ENCODE data around the gene CRBN.

The CRBN gene

GRCh38 chr3:3109407-3110298, 69.8 kb downstream of the CRBN start:
- DNase-seq, result no peak

DNA sequence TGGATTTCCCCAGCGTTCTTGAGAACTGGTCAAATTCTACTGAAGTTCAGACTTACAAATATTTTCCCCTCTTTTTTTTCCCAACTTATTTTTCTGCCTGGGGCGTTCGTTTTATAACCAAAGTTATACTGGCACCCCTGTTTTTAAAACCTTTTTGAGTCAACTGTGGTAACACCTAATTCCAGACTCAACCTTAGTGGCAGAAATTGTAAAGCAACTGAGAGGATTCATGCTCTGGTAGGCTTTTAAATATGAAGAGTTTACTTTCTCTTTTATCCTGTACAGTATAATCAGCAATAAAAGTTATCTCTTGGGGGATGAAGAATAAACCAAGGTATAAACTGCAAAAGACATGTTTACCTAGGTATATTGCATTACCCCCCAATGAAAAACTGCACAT, 71.6 kb downstream of the CRBN start:
- no peak for DNase-seq

DNA sequence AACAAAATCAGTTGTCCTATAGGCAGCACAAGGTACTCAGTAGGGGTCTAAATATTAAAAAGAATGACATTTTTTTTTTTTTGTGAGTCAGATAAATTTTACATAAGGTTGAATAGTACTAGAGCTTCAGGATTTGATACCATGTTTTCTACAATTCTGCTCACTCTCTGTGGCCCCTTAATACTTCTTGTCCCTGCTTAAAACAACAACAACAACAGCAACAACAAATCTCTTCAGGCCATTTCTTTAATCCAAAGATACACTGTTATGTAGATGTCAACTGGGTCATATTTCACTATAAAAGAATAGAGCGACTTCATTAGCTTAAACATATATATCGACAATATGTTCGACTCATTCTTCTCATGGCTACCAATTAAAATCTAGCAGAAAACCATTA, 72.3 kb downstream of the CRBN start:
- no peak for DNase-seq

GRCh38 chr3:3105815-3106214, 73.7 kb downstream of the CRBN start:
- no peak for DNase-seq

- no peak for DNase-seq
Measured at GRCh38 chr3:3105246-3105645, 74.2 kb downstream of the CRBN start.

DNA sequence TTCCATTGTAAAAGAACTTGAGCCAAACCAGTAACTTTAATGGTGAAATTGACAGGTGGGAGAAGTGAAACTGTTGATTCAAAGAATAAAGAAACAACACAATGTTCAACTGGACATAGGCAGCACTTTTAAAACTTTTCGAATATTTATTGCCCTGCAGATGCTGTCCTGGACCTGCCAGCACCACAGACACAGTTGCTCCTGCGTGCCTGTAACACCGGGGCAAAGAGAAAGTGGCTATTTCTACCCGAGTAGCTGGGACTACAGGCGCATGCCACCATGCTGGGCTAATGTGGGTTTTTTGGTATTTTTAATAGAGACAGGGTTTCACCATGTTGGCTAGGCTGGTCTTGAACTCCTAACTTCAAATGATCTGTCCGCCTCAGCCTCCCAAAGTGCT, 76.7 kb downstream of the CRBN start:
- DNase-seq, result no peak

DNA sequence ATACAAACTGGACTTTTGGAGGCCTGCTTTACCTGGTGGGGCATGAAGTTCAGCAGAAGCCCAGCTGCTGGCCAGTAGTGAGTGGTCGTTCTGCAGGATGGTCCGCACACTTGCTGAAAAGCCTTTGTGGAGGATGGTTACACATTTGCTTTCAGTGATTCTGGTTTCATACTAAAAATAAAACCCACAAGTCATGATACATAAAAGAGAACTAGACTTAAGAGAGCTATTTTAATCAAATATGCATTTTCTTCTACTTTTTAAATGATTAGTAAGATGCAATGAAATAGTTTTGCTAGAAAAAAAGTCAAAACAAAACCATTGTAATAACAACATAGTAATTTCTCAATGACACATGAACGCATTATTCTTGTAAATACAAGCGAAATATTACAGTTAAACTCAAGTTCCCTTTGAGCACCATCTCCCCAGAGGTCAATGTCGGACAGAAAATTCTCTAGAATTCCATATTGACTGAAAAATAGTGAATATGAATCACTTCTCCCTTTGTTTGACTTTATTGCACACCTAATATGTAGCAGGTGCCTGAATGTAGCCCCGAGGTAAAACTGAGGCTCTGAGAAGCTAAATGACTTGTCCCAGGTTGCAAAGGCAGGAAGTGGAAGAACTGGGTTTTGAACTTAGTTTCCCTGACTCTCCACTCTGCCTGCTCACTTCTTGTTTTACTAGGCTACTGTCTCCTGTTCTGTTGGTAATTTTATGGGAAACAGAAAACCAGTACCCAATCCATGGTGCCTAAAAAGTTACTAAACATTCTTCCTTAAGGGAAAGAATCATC, 77.6 kb downstream of the CRBN start:
- no peak for DNase-seq

All from NCI-H1694 treated with DMSO at 0.1 percent for 48 hours (cell line).